Activated naive CD4-positive, alpha-beta T cell treated with anti-CD3 and anti-CD28 coated beads, Interleukin-2, amount 50 U/mL, for 16 hours (primary cell): ENCODE data around the gene SIPA1L2.
A peak's percentile ranks its signal among the peaks of the same experiment; 100 is the strongest.

Experiments
- DNase-seq: peaks from one replicate; pipeline ENCODE4 v3.0.0-alpha.2; 2020

Gene SIPA1L2

GRCh38 chr1:232630047-232630893 lies at the start of gene SIPA1L2:
Gene SIPA1L2 (minus strand): TSS chr1:232630133. CDS start chr1:232515339, 114,794 bp downstream.
- peak; percentile 92 for DNase-seq

GRCh38 chr1:232678185-232678886 lies 48.4 kb upstream of the SIPA1L2 start:
- DNase-seq, result no peak

- no peak for DNase-seq
These were observed 46.4 kb upstream of the SIPA1L2 start for GRCh38 chr1:232676307-232676706.

- no peak for DNase-seq
These were observed 46.0 kb upstream of the SIPA1L2 start for GRCh38 chr1:232675898-232676297.

- DNase-seq, result no peak
These were observed 45.3 kb upstream of the SIPA1L2 start for GRCh38 chr1:232675260-232675659.

GRCh38 chr1:232673256-232673655 lies 43.3 kb upstream of the SIPA1L2 start:
- DNase-seq, result no peak

GRCh38 chr1:232669981-232670747 lies 40.2 kb upstream of the SIPA1L2 start:
- no peak for DNase-seq

GRCh38 chr1:232667778-232668165 lies 37.8 kb upstream of the SIPA1L2 start:
- no peak for DNase-seq

GRCh38 chr1:232667094-232667777 lies 37.3 kb upstream of the SIPA1L2 start:
- no peak for DNase-seq

GRCh38 chr1:232664844-232665777 lies 35.2 kb upstream of the SIPA1L2 start:
- DNase-seq, result no peak

- DNase-seq, result no peak
These were observed 33.0 kb upstream of the SIPA1L2 start for GRCh38 chr1:232662910-232663309.

GRCh38 chr1:232658386-232658785 lies 28.5 kb upstream of the SIPA1L2 start:
- DNase-seq, result no peak

- no peak for DNase-seq
These were observed 27.6 kb upstream of the SIPA1L2 start for GRCh38 chr1:232657426-232658005.

- DNase-seq, result no peak
These were observed 25.8 kb upstream of the SIPA1L2 start for GRCh38 chr1:232655746-232656085.

- DNase-seq, result no peak
These were observed 25.3 kb upstream of the SIPA1L2 start for GRCh38 chr1:232655028-232655745.

GRCh38 chr1:232653789-232654188 lies 23.9 kb upstream of the SIPA1L2 start:
- DNase-seq, result no peak

GRCh38 chr1:232650845-232651244 lies 20.9 kb upstream of the SIPA1L2 start:
- no peak for DNase-seq

GRCh38 chr1:232650418-232650817 lies 20.5 kb upstream of the SIPA1L2 start:
- no peak for DNase-seq

- DNase-seq, result no peak
These were observed 18.4 kb upstream of the SIPA1L2 start for GRCh38 chr1:232648316-232648715.

- no peak for DNase-seq
These were observed 14.3 kb upstream of the SIPA1L2 start for GRCh38 chr1:232644209-232644608.

- no peak for DNase-seq
These were observed 13.3 kb upstream of the SIPA1L2 start for GRCh38 chr1:232643251-232643650.
